HEK293 (cell line): ENCODE results near the gene SUCNR1.

Experiments
- CTCF ChIA-PET: fragments of 350-600 bp; formaldehyde crosslinking; extraction: SDS; loops from one replicate; lab custom pipeline; 2021; ENCODE audit warnings: antibody characterized with exemption; lab: Yijun Ruan, JAX
- POLR2A ChIA-PET: fragments of 300-600 bp; formaldehyde crosslinking; extraction: SDS; loops from one replicate; lab custom pipeline; 2020; ENCODE audit warnings: antibody characterized with exemption, inconsistent platforms; lab: Yijun Ruan, JAX
- H3K27ac ChIP-seq: fragments of 200-500 bp; sonication (Bioruptor generic); 2 replicates; pipeline ENCODE4 v1.5.1; 2014; ENCODE audit warnings: low read depth, low read length, control low read depth, inconsistent platforms; ENCODE audit errors: extremely low read depth
- H3K36me3 ChIP-seq, 2 experiments: fragments of 200-500 bp in 1 of 2; sonication (Bioruptor generic) in 1 of 2; 1 replicate in 1 of 2; 2 replicates in 1 of 2; pipeline ENCODE4 v1.5.1; 2014 to 2017; ENCODE audit warnings: inconsistent platforms in 2 of 2, low read length in 2 of 2; ENCODE audit not compliant: control insufficient read depth in 2 of 2, insufficient read depth in 1 of 2
- H3K4me1 ChIP-seq: fragments of 200-500 bp; sonication (Bioruptor generic); 2 replicates; pipeline ENCODE4 v1.5.1; 2014; ENCODE audit warnings: mild to moderate bottlenecking, low read length, inconsistent platforms; ENCODE audit not compliant: control insufficient read depth, insufficient read depth
- H3K4me3 ChIP-seq: 2 replicates; pipeline ENCODE4 v1.5.1; 2011; ENCODE audit warnings: low read depth, mild to moderate bottlenecking, control low read depth, low read length, moderate library complexity
- H3K9me3 ChIP-seq: fragments of 200-500 bp; sonication (Bioruptor generic); 2 replicates; pipeline ENCODE4 v1.5.1; 2014; ENCODE audit warnings: low read depth, low read length, inconsistent platforms; ENCODE audit not compliant: control insufficient read depth, insufficient read depth
- KLF7 ChIP-seq: fragments of 450-650 bp; formaldehyde crosslinking; IDR thresholded peaks from 2 replicates; pipeline ENCODE4 v1.5.1; 2016; ENCODE audit warnings: missing biosample characterization, missing genetic modification characterization, borderline replicate concordance
- KLF8 ChIP-seq: fragments of 450-650 bp; formaldehyde crosslinking; IDR thresholded peaks from 2 replicates; pipeline ENCODE4 v1.5.1; 2016; ENCODE audit warnings: missing biosample characterization, missing genetic modification characterization
- ZBTB21 ChIP-seq: fragments of 450-650 bp; formaldehyde crosslinking; IDR thresholded peaks from 2 replicates; pipeline ENCODE4 v1.5.1; 2017; ENCODE audit warnings: missing biosample characterization, missing genetic modification characterization
- ZFP37 ChIP-seq: fragments of 450-650 bp; formaldehyde crosslinking; IDR thresholded peaks from 2 replicates; pipeline ENCODE4 v1.5.1; 2016; ENCODE audit warnings: missing biosample characterization, missing genetic modification characterization
- ZNF302 ChIP-seq: fragments of 450-650 bp; formaldehyde crosslinking; IDR thresholded peaks from 2 replicates; pipeline ENCODE4 v1.5.1; 2016; ENCODE audit warnings: missing biosample characterization, missing genetic modification characterization, low read depth
- ZNF544 ChIP-seq: fragments of 450-650 bp; formaldehyde crosslinking; IDR thresholded peaks from 2 replicates; pipeline ENCODE4 v1.5.0; 2017; ENCODE audit warnings: missing biosample characterization, missing genetic modification characterization
- ZSCAN16 ChIP-seq: fragments of 450-650 bp; formaldehyde crosslinking; IDR thresholded peaks from 2 replicates; pipeline ENCODE4 v1.5.1; 2016; ENCODE audit warnings: missing biosample characterization, missing genetic modification characterization
- TF ChIP-seq, protein P1 (sequence below): fragments of 450-650 bp; formaldehyde crosslinking; IDR thresholded peaks from 2 replicates; pipeline ENCODE4 v1.5.1; 2017; ENCODE audit warnings: missing biosample characterization, missing genetic modification characterization
- TF ChIP-seq, protein P2 (sequence below): fragments of 450-650 bp; formaldehyde crosslinking; IDR thresholded peaks from 2 replicates; pipeline ENCODE4 v1.5.1; 2017; ENCODE audit warnings: missing biosample characterization, missing genetic modification characterization

The SUCNR1 gene

DNA sequence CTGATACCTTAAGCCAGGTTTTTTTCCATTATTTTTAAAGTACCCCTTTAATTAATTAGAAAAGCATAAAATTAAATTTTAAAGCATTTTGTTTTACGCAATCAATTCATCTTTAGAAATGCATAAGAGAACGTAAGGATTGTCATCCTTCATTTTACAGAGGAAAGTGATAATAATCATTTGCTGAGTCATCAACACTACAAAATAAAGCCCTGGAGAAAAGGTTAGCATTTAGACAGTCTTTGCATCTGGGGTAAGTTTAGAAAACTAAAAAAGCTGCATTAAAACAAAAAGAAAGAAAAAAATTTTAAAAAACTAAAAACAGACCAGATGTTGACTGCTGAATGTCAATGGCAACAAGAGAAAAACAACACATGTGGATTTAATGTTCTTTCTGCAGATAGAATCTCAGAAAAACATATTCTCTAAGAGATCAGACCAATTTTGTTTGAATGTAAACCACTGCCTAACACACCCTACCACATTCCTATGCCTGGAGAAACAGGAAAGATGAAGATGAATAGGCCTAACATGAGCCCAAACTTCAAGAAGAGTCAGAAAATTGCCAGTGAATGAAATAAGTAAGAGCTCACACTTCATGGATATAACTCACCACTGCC, 59.9 kb downstream of the SUCNR1 start:
- Histone ChIP-seq H3K9me3 (no peaks in the 10 kb centered on the region), H3K4me3 (no peak overlapping the region), H3K27ac (no peak overlapping the region), H3K4me1 (no peaks in the 10 kb centered on the region), H3K36me3 (no peaks in the 10 kb centered on the region)
- TF ChIP-seq ZFP37 (tag by site-specific recombination) (no peak), KLF8 (tag by site-specific recombination) (no peak), KLF7 (tag by site-specific recombination) (no peak), ZSCAN16 (tag by site-specific recombination) (no peak), ZNF544 (tag by site-specific recombination) (no peak), ZNF302 (no peak), ZBTB21 (no peak)
- TF ChIP-seq, protein P1, sequence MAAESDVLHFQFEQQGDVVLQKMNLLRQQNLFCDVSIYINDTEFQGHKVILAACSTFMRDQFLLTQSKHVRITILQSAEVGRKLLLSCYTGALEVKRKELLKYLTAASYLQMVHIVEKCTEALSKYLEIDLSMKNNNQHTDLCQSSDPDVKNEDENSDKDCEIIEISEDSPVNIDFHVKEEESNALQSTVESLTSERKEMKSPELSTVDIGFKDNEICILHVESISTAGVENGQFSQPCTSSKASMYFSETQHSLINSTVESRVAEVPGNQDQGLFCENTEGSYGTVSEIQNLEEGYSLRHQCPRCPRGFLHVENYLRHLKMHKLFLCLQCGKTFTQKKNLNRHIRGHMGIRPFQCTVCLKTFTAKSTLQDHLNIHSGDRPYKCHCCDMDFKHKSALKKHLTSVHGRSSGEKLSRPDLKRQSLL (tag by site-specific recombination) = no peak
- TF ChIP-seq, protein P2, sequence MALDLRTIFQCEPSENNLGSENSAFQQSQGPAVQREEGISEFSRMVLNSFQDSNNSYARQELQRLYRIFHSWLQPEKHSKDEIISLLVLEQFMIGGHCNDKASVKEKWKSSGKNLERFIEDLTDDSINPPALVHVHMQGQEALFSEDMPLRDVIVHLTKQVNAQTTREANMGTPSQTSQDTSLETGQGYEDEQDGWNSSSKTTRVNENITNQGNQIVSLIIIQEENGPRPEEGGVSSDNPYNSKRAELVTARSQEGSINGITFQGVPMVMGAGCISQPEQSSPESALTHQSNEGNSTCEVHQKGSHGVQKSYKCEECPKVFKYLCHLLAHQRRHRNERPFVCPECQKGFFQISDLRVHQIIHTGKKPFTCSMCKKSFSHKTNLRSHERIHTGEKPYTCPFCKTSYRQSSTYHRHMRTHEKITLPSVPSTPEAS (tag by site-specific recombination) = no peak
- CTCF ChIA-PET = no interaction called here
- POLR2A ChIA-PET = no interaction called here
